Liver (tissue), 3 donors: ENCODE measurements around the gene BMP8A.

ENCODE experiments used
- FOXA1 ChIP-seq: IDR thresholded peaks from 2 replicates; pipeline ENCODE4 v1.6.1; 2016; ENCODE audit warnings: antibody characterized with exemption
- GABPA ChIP-seq, 2 donors: IDR thresholded peaks in 1 of 2; conservative IDR thresholded peaks in 1 of 2; 2 replicates each; pipeline ENCODE4 v1.6.1; 2016; ENCODE audit warnings: antibody characterized with exemption in 2 of 2, mild to moderate bottlenecking in 1 of 2, moderate library complexity in 1 of 2
- HNF4A ChIP-seq, 2 donors: conservative IDR thresholded peaks; 2 replicates each; pipeline ENCODE4 v1.6.1; 2016; ENCODE audit warnings: antibody characterized with exemption in 2 of 2, mild to moderate bottlenecking in 2 of 2
- JUND ChIP-seq, 2 donors: IDR thresholded peaks; 2 replicates each; pipeline ENCODE4 v1.6.1; 2016; ENCODE audit warnings: antibody characterized with exemption in 2 of 2
- RAD21 ChIP-seq, 2 donors: IDR thresholded peaks; 2 replicates each; pipeline ENCODE4 v1.6.1; 2016; ENCODE audit warnings: antibody characterized with exemption in 2 of 2, mild to moderate bottlenecking in 2 of 2
- SP1 ChIP-seq: IDR thresholded peaks from 2 replicates; pipeline ENCODE4 v1.6.1; 2018; ENCODE audit warnings: antibody characterized with exemption, mild to moderate bottlenecking
- TAF1 ChIP-seq: conservative IDR thresholded peaks from 2 replicates; pipeline ENCODE4 v1.6.1; 2016; ENCODE audit warnings: antibody characterized with exemption, mild to moderate bottlenecking
- TF ChIP-seq, protein P1 (sequence below): IDR thresholded peaks from 2 replicates; pipeline ENCODE4 v1.6.1; 2016; ENCODE audit warnings: antibody characterized with exemption, mild to moderate bottlenecking
- TF ChIP-seq, protein P2 (sequence below): fragments of 150-350 bp; IDR thresholded peaks from 2 replicates; pipeline ENCODE4 v1.5.1; 2017; ENCODE audit warnings: improper control_type of control experiment, low read depth, low read length; ENCODE audit not compliant: missing input control
- TF ChIP-seq, protein P3 (sequence below): IDR thresholded peaks from 2 replicates; pipeline ENCODE4 v1.6.1; 2016; ENCODE audit warnings: antibody characterized with exemption
- donor health status: healthy.
- donor health status: healthy.

DNA sequence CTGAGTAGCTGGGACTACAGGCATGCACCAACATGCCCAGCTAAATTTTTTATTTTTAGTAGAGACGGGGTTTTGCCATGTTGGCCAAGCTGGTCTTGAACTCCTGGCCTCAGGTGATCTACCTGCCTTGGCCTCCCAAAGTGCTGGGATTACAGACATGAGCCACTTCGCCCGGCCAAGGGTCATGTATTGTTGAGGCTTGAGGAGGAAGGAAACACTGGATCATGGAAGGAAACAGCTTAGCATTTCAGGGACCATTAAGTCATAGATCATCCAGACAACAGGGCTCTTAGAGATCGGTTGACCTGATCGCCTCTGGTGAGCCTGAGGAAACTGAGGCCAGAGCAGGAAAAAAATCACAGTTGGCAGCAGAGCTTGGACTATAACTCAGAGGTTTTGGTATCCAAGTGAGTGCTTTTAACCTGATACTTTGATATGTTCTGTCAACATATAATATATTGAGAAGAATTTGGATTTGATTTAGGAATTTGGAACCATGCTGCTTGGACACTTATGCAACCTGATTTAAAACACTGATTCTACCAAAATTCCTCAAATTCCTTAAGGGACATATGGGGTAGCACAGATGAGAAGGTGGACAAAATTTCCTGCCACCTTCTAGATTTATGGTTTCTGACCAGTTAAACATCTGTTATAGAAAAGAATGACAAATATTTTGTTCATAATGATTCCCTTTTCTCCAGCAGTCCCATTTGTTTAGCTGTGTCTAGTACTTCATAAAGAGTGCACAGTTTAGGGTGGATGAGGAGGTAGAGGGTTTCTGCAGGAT is 13.1 kb upstream of the BMP8A start:
- TF ChIP-seq HNF4A (conservative IDR thresholded peaks at IDR 0.05): no peak
- TF ChIP-seq SP1: no peak
- TF ChIP-seq, protein P1, sequence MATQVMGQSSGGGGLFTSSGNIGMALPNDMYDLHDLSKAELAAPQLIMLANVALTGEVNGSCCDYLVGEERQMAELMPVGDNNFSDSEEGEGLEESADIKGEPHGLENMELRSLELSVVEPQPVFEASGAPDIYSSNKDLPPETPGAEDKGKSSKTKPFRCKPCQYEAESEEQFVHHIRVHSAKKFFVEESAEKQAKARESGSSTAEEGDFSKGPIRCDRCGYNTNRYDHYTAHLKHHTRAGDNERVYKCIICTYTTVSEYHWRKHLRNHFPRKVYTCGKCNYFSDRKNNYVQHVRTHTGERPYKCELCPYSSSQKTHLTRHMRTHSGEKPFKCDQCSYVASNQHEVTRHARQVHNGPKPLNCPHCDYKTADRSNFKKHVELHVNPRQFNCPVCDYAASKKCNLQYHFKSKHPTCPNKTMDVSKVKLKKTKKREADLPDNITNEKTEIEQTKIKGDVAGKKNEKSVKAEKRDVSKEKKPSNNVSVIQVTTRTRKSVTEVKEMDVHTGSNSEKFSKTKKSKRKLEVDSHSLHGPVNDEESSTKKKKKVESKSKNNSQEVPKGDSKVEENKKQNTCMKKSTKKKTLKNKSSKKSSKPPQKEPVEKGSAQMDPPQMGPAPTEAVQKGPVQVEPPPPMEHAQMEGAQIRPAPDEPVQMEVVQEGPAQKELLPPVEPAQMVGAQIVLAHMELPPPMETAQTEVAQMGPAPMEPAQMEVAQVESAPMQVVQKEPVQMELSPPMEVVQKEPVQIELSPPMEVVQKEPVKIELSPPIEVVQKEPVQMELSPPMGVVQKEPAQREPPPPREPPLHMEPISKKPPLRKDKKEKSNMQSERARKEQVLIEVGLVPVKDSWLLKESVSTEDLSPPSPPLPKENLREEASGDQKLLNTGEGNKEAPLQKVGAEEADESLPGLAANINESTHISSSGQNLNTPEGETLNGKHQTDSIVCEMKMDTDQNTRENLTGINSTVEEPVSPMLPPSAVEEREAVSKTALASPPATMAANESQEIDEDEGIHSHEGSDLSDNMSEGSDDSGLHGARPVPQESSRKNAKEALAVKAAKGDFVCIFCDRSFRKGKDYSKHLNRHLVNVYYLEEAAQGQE: no peak
- TF ChIP-seq, protein P2, sequence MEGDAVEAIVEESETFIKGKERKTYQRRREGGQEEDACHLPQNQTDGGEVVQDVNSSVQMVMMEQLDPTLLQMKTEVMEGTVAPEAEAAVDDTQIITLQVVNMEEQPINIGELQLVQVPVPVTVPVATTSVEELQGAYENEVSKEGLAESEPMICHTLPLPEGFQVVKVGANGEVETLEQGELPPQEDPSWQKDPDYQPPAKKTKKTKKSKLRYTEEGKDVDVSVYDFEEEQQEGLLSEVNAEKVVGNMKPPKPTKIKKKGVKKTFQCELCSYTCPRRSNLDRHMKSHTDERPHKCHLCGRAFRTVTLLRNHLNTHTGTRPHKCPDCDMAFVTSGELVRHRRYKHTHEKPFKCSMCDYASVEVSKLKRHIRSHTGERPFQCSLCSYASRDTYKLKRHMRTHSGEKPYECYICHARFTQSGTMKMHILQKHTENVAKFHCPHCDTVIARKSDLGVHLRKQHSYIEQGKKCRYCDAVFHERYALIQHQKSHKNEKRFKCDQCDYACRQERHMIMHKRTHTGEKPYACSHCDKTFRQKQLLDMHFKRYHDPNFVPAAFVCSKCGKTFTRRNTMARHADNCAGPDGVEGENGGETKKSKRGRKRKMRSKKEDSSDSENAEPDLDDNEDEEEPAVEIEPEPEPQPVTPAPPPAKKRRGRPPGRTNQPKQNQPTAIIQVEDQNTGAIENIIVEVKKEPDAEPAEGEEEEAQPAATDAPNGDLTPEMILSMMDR: no peak
- no peak for TF ChIP-seq RAD21 (IDR thresholded peaks at IDR 0.05)
- no peak for TF ChIP-seq TAF1
- TF ChIP-seq, protein P3, sequence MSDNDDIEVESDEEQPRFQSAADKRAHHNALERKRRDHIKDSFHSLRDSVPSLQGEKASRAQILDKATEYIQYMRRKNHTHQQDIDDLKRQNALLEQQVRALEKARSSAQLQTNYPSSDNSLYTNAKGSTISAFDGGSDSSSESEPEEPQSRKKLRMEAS: no peak
- TF ChIP-seq FOXA1: no peak
- TF ChIP-seq GABPA (IDR thresholded peaks at IDR 0.05 in 1 of 2, conservative IDR thresholded peaks at IDR 0.05 in 1 of 2): no peak
- TF ChIP-seq JUND (IDR thresholded peaks at IDR 0.05): no peak
